NOMO-1 (cell line): Measurements from ENCODE around the gene MCM3AP.

Experiments
- DNase-seq, 2 experiments: peaks; one replicate each; lab custom pipeline; 2025; ENCODE audit not compliant: unreplicated experiment in 2 of 2; lab: John Stamatoyannopoulos, UW

The MCM3AP gene

DNA sequence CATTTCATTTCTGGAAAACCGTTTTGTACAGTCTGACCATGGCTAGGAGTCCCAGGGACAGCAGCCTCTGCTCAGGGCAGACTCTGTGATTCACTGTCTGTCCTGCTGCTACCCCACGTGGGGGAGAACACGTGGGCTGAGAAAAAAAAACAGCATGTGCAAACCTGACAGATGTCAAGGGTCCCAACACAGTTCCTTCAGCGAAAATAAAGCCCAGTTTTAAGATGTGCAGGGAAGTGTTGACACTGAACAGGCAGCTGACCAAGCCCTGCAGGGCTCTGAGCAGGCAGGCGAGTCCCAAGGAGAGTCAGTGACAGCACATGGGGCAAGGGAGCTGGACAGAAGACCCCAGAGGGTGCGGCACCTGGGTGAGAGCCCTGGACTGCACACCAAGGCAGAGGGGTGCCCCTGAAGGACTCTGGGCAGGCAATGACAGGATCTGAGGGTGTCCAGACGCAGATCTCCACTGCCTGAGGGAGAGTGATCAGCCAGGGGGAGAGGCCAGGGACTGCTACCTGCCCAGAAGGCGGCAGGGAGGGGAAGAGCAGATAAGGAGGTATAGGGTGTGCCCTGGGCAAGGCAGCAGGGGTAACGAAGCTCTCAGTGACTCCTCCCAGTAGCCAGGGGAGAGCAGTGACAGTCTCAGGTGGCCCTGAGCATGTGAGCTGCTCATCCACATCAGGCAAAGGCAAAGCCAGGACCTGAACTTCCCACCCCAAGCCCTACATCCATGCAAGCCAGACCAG is 96.0 kb downstream of the MCM3AP start:
- no peak for DNase-seq

GRCh38 chr21:46188226-46189212 is 96.9 kb downstream of the MCM3AP start:
- no peak for DNase-seq

- DNase-seq = no peak
These were observed 97.6 kb downstream of the MCM3AP start for GRCh38 chr21:46187814-46188213.

GRCh38 chr21:46187261-46187660 is 98.2 kb downstream of the MCM3AP start:
- DNase-seq = no peak

- DNase-seq = no peak
These were observed 99.7 kb downstream of the MCM3AP start for GRCh38 chr21:46185716-46186115.
